22Rv1 (cell line): ENCODE measurements around the gene AOAH.

Experiments
- CTCF ChIP-seq: fragments of 450-650 bp; IDR thresholded peaks from 2 replicates; pipeline ENCODE4 v1.5.1; 2017; ENCODE audit warnings: mild to moderate bottlenecking
- ZFX ChIP-seq: fragments of 450-650 bp; IDR thresholded peaks from 2 replicates; pipeline ENCODE4 v1.6.1; 2017; ENCODE audit warnings: antibody characterized with exemption, borderline replicate concordance

GRCh38 chr7:36567699-36568451, 156.4 kb downstream of the AOAH start:
- TF ChIP-seq CTCF (no peak), ZFX (no peak)
